ENCODE results near the gene LPAR3.

GRCh38 chr1:84847253-84848250 is 45.5 kb downstream of the LPAR3 start:
- TF ChIP-seq, protein P1, sequence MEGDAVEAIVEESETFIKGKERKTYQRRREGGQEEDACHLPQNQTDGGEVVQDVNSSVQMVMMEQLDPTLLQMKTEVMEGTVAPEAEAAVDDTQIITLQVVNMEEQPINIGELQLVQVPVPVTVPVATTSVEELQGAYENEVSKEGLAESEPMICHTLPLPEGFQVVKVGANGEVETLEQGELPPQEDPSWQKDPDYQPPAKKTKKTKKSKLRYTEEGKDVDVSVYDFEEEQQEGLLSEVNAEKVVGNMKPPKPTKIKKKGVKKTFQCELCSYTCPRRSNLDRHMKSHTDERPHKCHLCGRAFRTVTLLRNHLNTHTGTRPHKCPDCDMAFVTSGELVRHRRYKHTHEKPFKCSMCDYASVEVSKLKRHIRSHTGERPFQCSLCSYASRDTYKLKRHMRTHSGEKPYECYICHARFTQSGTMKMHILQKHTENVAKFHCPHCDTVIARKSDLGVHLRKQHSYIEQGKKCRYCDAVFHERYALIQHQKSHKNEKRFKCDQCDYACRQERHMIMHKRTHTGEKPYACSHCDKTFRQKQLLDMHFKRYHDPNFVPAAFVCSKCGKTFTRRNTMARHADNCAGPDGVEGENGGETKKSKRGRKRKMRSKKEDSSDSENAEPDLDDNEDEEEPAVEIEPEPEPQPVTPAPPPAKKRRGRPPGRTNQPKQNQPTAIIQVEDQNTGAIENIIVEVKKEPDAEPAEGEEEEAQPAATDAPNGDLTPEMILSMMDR (IDR thresholded peaks at IDR 0.05) = no peak
- TF ChIP-seq POLR2A (IDR thresholded peaks at IDR 0.05) (no peak), EP300 (IDR thresholded peaks at IDR 0.05) (no peak)

All from tibial nerve (tissue), 4 donors.